GM21619 (cell line): Measurements from ENCODE around the gene PDK2.

Experiments used
- ATAC-seq: cut with Tn5 transposase; IDR thresholded peaks from one replicate; pipeline ENCODE4 v1.9.1; 2021; ENCODE audit not compliant: unreplicated experiment

Gene PDK2

DNA sequence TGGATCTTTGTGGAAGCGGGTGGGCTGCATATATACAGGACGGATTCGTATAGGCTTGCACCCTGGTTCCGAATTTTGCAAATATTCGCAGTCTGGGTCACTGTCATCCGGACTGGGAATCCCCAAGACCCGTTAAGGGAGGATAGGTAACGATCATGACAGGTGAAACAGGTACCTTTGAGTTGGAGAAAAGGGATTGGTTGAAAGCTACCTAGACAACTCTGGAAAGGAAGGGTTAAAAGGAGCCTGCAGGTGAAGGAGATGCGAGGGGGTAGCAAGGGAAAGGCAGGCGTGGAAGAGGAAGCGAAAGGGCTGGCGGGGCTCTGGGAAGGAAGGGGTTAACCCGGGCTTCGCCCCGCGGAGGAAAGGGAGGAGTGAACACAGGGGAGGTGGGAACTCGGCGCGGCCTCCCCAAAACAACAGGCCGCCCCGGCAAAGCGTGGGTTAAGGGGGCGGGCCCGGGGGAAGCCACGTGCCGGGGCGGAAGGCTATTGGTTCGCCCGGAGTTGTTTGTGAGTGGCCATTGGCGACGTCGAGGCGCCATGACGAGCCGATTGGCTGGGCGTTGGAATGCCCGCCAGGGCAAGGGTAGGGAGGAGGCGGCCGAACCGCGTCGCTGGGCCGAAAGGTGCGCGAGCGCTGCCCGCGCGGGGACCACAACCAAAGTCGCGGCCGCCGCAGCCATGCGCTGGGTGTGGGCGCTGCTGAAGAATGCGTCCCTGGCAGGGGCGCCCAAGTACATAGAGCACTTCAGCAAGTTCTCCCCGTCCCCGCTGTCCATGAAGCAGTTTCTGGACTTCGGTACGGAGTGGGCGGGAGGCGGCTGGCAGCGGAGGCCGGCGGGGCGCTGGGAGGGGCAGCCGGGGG lies at the start of gene PDK2:
PDK2 (plus strand) TSS at position 599 of the 867 bp plus-strand sequence; CDS start at position 684, 85 bp downstream.
- peak; percentile 93 for ATAC-seq

DNA sequence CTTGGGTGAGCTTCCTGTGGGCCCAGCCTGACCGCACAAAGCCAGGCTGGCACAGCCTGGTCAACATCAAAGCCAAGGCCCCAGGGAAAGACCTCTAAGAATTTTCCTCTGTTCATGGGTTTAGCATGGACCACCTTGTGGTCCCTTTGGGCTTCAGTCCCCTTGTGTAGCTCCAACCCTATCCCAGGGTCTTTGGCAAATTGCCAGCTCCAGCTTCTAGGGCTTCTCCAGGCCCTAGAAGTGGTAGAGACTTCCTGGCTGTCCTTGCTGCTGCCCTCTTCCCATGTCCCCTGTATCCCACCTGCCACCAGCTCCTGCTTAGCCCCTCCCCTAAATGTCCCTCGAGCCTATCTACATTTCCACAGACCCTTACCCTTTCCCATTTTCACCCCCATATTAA lies 49.0 kb upstream of the PDK2 start:
- ATAC-seq = no peak

DNA sequence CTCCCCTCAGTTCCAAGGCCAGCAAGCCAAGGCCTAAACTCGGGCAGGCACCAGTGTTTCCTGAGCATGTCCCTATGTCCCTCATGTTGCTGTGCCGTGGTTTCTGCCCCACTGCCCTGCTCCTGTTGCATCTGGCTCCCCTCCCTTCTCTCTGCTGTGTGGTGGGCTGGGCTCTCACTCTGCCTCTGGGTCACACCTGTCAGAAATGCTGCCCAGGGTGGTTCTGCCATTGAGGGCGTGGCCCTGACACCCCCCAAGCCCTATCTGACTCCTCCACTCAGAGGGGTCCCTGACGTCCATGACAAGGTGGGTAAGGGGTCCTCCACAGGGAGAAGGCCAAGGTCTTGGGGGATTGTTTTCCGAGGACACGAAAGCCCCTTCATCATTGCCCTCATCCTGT lies 48.5 kb upstream of the PDK2 start:
- ATAC-seq = no peak

- ATAC-seq = no peak
Measured at GRCh38 chr17:50047083-50047482, 48.1 kb upstream of the PDK2 start.

DNA sequence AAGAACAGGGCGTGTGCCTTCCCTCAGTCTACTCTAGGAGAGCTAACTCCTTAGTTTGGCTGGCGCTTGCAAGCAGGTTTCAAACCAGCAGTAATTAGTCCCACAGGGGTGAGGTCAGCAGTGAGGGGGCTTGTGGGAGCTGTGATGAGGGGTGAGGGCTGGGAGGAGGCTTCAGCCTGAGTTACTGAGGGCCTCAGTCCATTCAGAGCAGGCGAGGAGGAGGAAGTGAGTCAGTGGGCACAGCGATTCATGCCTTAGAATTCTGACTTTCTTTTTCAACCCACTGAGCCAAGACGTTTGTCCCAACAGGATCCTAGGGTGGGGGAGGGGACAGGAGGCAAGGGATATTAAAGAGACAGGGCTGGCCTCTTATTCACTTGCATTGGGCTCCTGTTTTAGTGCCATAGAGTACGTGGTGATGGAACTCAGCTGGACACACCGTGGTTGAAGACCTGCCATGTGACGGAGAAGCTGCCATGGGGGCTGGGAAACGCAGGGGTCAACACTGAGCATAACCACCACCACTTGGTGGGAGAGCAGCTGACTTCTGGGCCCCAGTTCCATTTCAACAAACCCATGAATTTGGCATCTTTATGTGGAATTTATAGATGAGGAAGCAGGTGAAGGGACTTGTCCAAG lies 47.5 kb upstream of the PDK2 start:
- ATAC-seq = no peak

DNA sequence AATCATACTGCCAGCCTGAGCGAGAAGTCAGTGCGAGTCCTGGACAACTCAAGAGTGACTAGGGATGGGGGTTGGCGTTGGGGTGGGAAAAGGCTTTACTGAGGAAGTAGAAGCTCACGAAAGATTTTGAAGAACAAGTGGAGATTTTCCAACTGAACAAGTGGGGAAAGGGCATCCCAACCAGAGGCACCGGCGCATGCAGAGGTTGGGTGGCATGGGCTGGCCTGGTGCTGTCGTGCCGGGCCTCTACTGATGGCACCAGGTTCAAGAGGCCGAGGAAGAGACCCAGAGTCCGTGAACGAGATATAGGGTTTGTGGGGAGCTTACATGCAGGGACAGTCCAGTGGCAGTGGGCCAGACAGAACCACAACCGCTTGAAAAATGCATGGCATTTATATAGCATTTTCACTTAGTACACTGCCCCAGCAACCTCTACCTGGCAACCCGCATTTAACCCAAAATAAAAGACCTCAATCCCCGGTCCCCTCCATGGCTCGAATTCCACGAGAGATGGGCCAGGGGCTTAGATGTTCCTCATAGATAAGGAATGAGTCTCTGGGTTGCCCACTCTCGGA lies 46.9 kb upstream of the PDK2 start:
- ATAC-seq = no peak

DNA sequence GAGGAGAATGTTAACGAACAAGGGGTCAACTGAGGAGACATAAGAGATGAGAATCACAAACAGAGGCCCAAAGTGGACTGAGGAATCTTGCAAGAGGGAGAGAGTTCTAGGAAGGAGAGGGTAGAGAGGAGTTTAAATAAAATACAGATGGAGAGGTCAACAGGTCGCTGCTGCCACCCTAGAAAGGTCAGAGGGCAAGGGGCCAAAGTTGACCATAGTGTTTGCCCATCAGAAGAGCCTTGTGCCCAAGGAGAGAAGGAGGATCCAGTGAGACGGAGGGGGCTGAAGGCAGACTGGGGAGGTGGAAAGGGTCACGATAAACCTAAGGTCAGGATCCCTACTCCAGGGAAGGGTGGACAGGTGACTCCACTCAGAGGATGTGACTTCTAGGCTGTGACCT lies 46.2 kb upstream of the PDK2 start:
- ATAC-seq = no peak

GRCh38 chr17:50049636-50050035 lies 45.5 kb upstream of the PDK2 start:
- no peak for ATAC-seq

GRCh38 chr17:50050431-50051032 lies 44.6 kb upstream of the PDK2 start:
- ATAC-seq = no peak

DNA sequence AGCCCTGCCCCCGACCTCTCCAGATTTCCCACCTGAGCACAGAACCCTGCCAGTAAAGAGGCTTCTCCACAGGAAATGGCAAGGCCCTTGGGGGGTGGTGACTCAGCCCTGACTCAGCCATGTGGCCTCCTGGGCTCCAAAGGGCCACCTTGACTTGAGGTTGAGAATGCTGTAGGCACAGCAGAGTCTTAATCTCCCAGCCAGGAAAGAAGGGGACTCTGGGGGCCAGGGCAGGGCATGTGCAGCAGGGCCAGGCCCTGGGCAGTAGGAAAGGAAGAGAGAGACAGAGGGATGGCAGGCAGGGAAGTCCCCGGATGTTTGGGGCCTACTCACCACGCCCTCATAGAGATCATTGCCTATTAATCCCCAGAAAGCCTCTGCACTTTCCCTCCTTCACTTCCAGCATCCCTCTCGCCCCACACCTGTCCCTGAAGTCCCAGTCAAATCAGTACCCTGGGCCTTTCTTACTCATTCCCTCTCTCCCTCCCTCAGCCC lies 44.0 kb upstream of the PDK2 start:
- no peak for ATAC-seq

DNA sequence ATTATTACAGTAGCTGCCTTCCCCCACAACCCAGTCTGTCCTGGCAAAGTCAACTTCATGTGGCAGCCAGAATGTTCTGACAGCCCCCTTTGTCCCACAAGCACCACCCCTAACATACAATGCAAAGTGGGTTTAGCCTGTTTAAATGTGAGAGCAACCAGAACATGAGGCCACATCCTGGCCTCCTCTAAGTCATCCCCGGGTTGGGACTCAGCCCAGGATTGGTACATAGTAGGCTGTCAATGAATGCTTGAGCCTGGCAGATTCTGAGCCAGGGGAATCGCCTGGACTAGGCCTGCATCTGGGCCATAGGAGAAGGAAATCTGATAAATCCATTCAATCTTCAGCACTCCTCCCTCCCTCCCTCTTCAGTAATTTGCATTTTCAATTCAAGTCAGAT lies 43.5 kb upstream of the PDK2 start:
- ATAC-seq = no peak

GRCh38 chr17:50052241-50052796 lies 42.8 kb upstream of the PDK2 start:
- ATAC-seq = no peak

- no peak for ATAC-seq
Measured at GRCh38 chr17:50052822-50053653, 42.1 kb upstream of the PDK2 start.

DNA sequence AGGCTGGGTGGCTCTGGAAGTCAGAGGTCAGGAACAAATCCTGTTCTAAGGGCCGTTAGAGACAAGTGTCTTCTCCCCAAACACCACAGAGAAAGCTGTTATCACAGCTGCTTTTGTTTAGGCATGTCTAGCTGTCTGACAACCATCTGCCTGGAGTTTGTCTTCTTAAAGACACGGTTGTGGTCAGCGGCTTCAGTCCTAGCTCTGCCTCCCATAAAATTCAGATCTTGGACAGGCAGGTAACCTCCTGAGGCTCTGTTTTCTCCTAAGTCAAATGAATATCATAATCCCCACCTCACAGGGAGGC lies 41.5 kb upstream of the PDK2 start:
- ATAC-seq = no peak

- ATAC-seq = no peak
Measured at GRCh38 chr17:50055055-50055425, 40.1 kb upstream of the PDK2 start.

GRCh38 chr17:50055426-50056216 lies 39.5 kb upstream of the PDK2 start, which contains the start of gene ITGA3:
Gene ITGA3 (plus strand): TSS chr17:50056110. CDS start chr17:50056440, 330 bp downstream.
- ATAC-seq = no peak

DNA sequence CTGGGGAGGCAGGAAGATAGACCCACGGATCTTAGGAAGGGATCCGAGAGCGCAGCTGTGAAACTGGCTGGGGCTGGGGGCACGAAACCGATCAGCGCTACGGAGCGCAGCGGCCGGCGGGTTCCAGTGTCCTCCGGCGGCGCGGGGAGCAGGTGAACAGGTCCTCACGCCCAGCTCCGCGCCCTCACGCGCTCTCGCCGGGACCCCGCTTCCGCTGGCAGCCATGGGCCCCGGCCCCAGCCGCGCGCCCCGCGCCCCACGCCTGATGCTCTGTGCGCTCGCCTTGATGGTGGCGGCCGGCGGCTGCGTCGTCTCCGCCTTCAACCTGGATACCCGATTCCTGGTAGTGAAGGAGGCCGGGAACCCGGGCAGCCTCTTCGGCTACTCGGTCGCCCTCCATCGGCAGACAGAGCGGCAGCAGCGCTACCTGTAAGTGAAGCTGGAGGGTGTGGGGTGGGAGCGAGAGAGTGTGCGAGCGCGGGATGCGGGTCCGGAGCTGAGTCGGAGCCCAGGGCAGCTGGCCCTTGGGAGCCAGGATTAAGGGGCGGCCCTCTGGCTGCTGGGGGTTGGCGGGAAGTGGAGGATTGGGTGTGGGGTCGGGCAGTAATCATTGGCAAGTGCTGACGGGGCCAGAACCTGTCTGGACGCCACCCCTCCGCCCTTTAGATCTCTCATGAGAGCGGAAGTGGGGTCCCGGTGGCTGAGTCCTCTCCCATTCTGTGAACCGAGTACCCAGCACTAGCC lies 38.8 kb upstream of the PDK2 start:
- no peak for ATAC-seq

GRCh38 chr17:50056961-50057330 lies 38.2 kb upstream of the PDK2 start:
- no peak for ATAC-seq

DNA sequence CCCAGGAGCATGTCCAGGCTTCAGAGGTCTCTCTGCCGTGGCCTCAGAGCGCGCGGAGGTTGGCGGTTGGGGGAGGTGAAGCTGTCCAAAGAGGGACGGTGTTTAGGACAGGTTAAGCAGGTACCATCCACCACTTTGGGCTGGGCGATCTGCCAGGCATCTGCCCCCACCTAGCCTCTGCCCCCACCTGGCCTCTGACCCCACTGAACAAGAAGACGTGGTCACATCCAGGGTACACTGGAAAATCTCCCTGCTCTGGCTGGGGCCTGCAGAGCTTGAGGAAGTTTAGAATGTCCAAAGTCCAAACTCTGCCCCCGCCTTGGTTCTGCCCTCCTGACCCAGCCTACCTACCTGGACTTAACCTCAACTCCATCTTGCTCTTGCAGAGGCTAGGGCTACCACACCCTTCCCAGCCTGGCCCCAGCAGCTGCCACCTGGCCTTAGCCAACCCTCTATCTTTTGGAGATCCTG lies 37.6 kb upstream of the PDK2 start:
- no peak for ATAC-seq
